H1 (cell line): ENCODE measurements around the gene CADPS. TPM values are rescaled to one million over a fixed set of nuclear protein-coding genes. Genes with fewer than 3 reads are reported as not detected.

Experiments
- CTCF ChIA-PET: fragments of 300-600 bp; sonication (Branson Sonifier 250); formaldehyde crosslinking; loops from one replicate; lab custom pipeline; 2021; ENCODE audit not compliant: partially characterized antibody; lab: Charles Lee
- POLR2A ChIA-PET: fragments of 300-600 bp; sonication (Branson Sonifier 250); formaldehyde crosslinking; loops from one replicate; lab custom pipeline; 2021; ENCODE audit warnings: inconsistent platforms; ENCODE audit not compliant: partially characterized antibody; lab: Charles Lee
- DNase-seq, 2 experiments: peaks; one replicate each; pipeline versions ENCODE4 v3.0.0 to v3.0.0-alpha.2; 2010 to 2022; ENCODE audit warnings: low spot score in 2 of 2, low read depth in 1 of 2, mixed read lengths in 1 of 2
- FAIRE-seq: peaks from 2 replicates; lab custom pipeline; 2011; peaks lifted over from hg19 to GRCh38; lab: Jason Lieb, UNC
- H2AFZ ChIP-seq: 2 replicates; pipeline ENCODE4 v1.8.1; 2012; ENCODE audit warnings: low read length, inconsistent platforms
- H2AK5ac ChIP-seq: 2 replicates; pipeline ENCODE4 v1.6.1; 2013; ENCODE audit warnings: low read depth, low read length
- H2BK120ac ChIP-seq: replicated peaks from 2 replicates; pipeline ENCODE3; 2013; ENCODE audit warnings: low read depth, low read length, inconsistent platforms
- H2BK12ac ChIP-seq: 2 replicates; pipeline ENCODE4 v1.6.1; 2013; ENCODE audit warnings: low read depth, low read length
- H2BK15ac ChIP-seq: 2 replicates; pipeline ENCODE4 v1.6.1; 2013; ENCODE audit warnings: low read length
- H2BK20ac ChIP-seq: 2 replicates; pipeline ENCODE4 v1.6.1; 2013; ENCODE audit warnings: low read length
- H2BK5ac ChIP-seq: 2 replicates; pipeline ENCODE4 v1.6.1; 2013; ENCODE audit warnings: low read depth, low read length
- H3K14ac ChIP-seq: 2 replicates; pipeline ENCODE4 v1.6.1; 2013; ENCODE audit warnings: inconsistent platforms; ENCODE audit not compliant: insufficient read length
- H3K18ac ChIP-seq: 2 replicates; pipeline ENCODE4 v1.6.1; 2013; ENCODE audit warnings: low read length; ENCODE audit errors: extremely low read depth
- H3K23ac ChIP-seq: 2 replicates; pipeline ENCODE4 v1.6.1; 2013; ENCODE audit warnings: inconsistent platforms; ENCODE audit not compliant: insufficient read length
- H3K23me2 ChIP-seq: 2 replicates; pipeline ENCODE4 v1.6.1; 2013; ENCODE audit warnings: low read depth, low read length
- H3K27ac ChIP-seq: 2 replicates; pipeline ENCODE4 v1.6.1; 2011; ENCODE audit warnings: low read depth, low read length, inconsistent platforms
- H3K27me3 ChIP-seq, 4 experiments: replicated peaks in 1 of 4; 1 replicate in 1 of 4; 2 replicates in 3 of 4; pipeline versions ENCODE4 v1.6.1 to v1.8.1; 2011 to 2013; ENCODE audit warnings: low read length in 3 of 4, mild to moderate bottlenecking in 3 of 4, inconsistent platforms in 2 of 4, mixed read lengths in 2 of 4, moderate library complexity in 1 of 4; ENCODE audit not compliant: control insufficient read depth in 3 of 4, insufficient read depth in 3 of 4; ENCODE audit errors: extremely low read depth in 1 of 4
- H3K36me3 ChIP-seq, 4 experiments: 2 replicates each; pipeline versions ENCODE4 v1.6.1 to v1.8.1; 2011 to 2013; ENCODE audit warnings: mild to moderate bottlenecking in 4 of 4, low read length in 3 of 4, moderate library complexity in 2 of 4, control low read depth in 1 of 4, inconsistent platforms in 1 of 4; ENCODE audit not compliant: insufficient read depth in 4 of 4, control insufficient read depth in 2 of 4
- H3K4ac ChIP-seq: replicated peaks from 2 replicates; pipeline ENCODE3; 2013; ENCODE audit warnings: low read length, low read depth, mixed read lengths, inconsistent platforms; ENCODE audit not compliant: insufficient read length
- H3K4me1 ChIP-seq, 4 experiments: replicated peaks in 1 of 4; 1 replicate in 1 of 4; 2 replicates in 3 of 4; pipeline versions ENCODE4 v1.6.1 to v1.8.1; 2011 to 2013; ENCODE audit warnings: low read length in 3 of 4, inconsistent platforms in 2 of 4, mixed read lengths in 1 of 4; ENCODE audit not compliant: insufficient read depth in 4 of 4, control insufficient read depth in 3 of 4
- H3K4me2 ChIP-seq, 2 experiments: 2 replicates each; pipeline versions ENCODE4 v1.6.1 to v1.8.1; 2011 to 2013; ENCODE audit warnings: low read depth in 2 of 2, low read length in 2 of 2, control low read depth in 1 of 2, inconsistent platforms in 1 of 2, mild to moderate bottlenecking in 1 of 2; ENCODE audit not compliant: insufficient read depth in 1 of 2
- H3K4me3 ChIP-seq, 4 experiments: fragments of 200-600, 300-600 bp in 1 of 4; sonication (generic), shearing (Covaris generic), sonication (Bioruptor Twin) in 1 of 4; 2 replicates each; pipeline versions ENCODE4 v1.5.1 to v1.8.1; 2011 to 2016; ENCODE audit warnings: low read length in 4 of 4, low read depth in 3 of 4, control low read depth in 2 of 4, inconsistent platforms in 2 of 4, mild to moderate bottlenecking in 2 of 4, mixed read lengths in 1 of 4, moderate library complexity in 1 of 4; ENCODE audit not compliant: insufficient read depth in 2 of 4; ENCODE audit errors: extremely low read depth in 1 of 4
- H3K56ac ChIP-seq: replicated peaks from 2 replicates; pipeline ENCODE3; 2013; ENCODE audit warnings: low read depth, mild to moderate bottlenecking, mixed read lengths, low read length, inconsistent platforms; ENCODE audit not compliant: insufficient read length
- H3K79me1 ChIP-seq: 2 replicates; pipeline ENCODE4 v1.6.1; 2013; ENCODE audit warnings: low read depth, low read length, control low read depth
- H3K79me2 ChIP-seq, 2 experiments: 2 replicates each; pipeline versions ENCODE4 v1.6.1 to v1.8.1; 2012 to 2013; ENCODE audit warnings: low read length in 2 of 2, mild to moderate bottlenecking in 2 of 2, inconsistent platforms in 1 of 2; ENCODE audit not compliant: insufficient read depth in 2 of 2, control insufficient read depth in 1 of 2
- H3K9ac ChIP-seq, 4 experiments: replicated peaks in 1 of 4; 1 replicate in 1 of 4; 2 replicates in 3 of 4; pipeline versions ENCODE4 v1.6.1 to v1.8.1; 2011 to 2013; ENCODE audit warnings: low read depth in 3 of 4, low read length in 3 of 4, control low read depth in 2 of 4, mild to moderate bottlenecking in 2 of 4, moderate library complexity in 2 of 4, inconsistent platforms in 1 of 4; ENCODE audit errors: extremely low read depth in 1 of 4
- H3K9me3 ChIP-seq, 2 experiments: 2 replicates each; pipeline versions ENCODE4 v1.6.1 to v1.8.1; 2012 to 2013; ENCODE audit warnings: mild to moderate bottlenecking in 2 of 2, moderate library complexity in 2 of 2, control low read depth in 1 of 2, inconsistent platforms in 1 of 2, low read depth in 1 of 2, low read length in 1 of 2, mixed read lengths in 1 of 2; ENCODE audit not compliant: insufficient read depth in 2 of 2
- H4K20me1 ChIP-seq, 2 experiments: replicated peaks in 1 of 2; 2 replicates each; pipeline versions ENCODE3 to v1.8.1; 2011 to 2013; ENCODE audit warnings: inconsistent platforms in 2 of 2, low read length in 2 of 2, mild to moderate bottlenecking in 1 of 2; ENCODE audit not compliant: insufficient read depth in 2 of 2, control insufficient read depth in 1 of 2
- H4K5ac ChIP-seq: 2 replicates; pipeline ENCODE4 v1.6.1; 2013; ENCODE audit warnings: low read length, low read depth, mixed read lengths, inconsistent platforms; ENCODE audit not compliant: insufficient read length
- H4K8ac ChIP-seq: 2 replicates; pipeline ENCODE4 v1.8.0; 2013; ENCODE audit warnings: mild to moderate bottlenecking, moderate library complexity, low read length, inconsistent platforms; ENCODE audit not compliant: insufficient read depth; ENCODE audit errors: extremely low read depth
- H4K91ac ChIP-seq: replicated peaks from 2 replicates; pipeline ENCODE3; 2013; ENCODE audit warnings: low read length, mixed read lengths, inconsistent platforms; ENCODE audit not compliant: insufficient read length
- BACH1 ChIP-seq: IDR thresholded peaks from 2 replicates; pipeline ENCODE4 v1.6.1; 2012; ENCODE audit warnings: low read length, improper control_type of control experiment
- BRCA1 ChIP-seq: IDR thresholded peaks from 2 replicates; pipeline ENCODE4 v1.6.1; 2012; ENCODE audit warnings: low read depth, low read length, improper control_type of control experiment
- CREB1 ChIP-seq: IDR thresholded peaks from 2 replicates; pipeline ENCODE4 v1.6.1; 2012; ENCODE audit warnings: inconsistent platforms
- HDAC2 ChIP-seq, 2 experiments: fragments of 300-600 bp in 1 of 2; sonication (generic) in 1 of 2; IDR thresholded peaks; 2 replicates each; pipeline ENCODE4 v1.6.1; 2011 to 2012; ENCODE audit warnings: low read depth in 2 of 2, low read length in 2 of 2, mild to moderate bottlenecking in 2 of 2, moderate library complexity in 2 of 2, borderline replicate concordance in 1 of 2, inconsistent platforms in 1 of 2
- JUN ChIP-seq: IDR thresholded peaks from 2 replicates; pipeline ENCODE4 v1.6.1; 2011; ENCODE audit warnings: low read depth, mild to moderate bottlenecking, improper control_type of control experiment, low read length
- KDM5A ChIP-seq: fragments of 200-600 bp; IDR thresholded peaks from 2 replicates; pipeline ENCODE4 v1.7.1; 2012; ENCODE audit warnings: mild to moderate bottlenecking, low read length, inconsistent platforms, mixed read lengths
- NRF1 ChIP-seq: IDR thresholded peaks from 2 replicates; pipeline ENCODE4 v1.6.1; 2011; ENCODE audit warnings: mild to moderate bottlenecking, low read depth, low read length, improper control_type of control experiment
- PHF8 ChIP-seq: fragments of 200-600 bp; sonication (generic); conservative IDR thresholded peaks from 2 replicates; pipeline ENCODE4 v1.7.1; 2012; ENCODE audit warnings: low read depth, mild to moderate bottlenecking, inconsistent platforms, low read length, moderate library complexity
- RFX5 ChIP-seq: IDR thresholded peaks from 2 replicates; pipeline ENCODE4 v1.6.1; 2011; ENCODE audit warnings: low read depth, low read length, improper control_type of control experiment, borderline replicate concordance
- SIN3A ChIP-seq, 2 experiments: IDR thresholded peaks in 1 of 2; conservative IDR thresholded peaks in 1 of 2; 2 replicates each; pipeline ENCODE4 v1.6.1; 2011 to 2012; ENCODE audit warnings: low read length in 2 of 2, improper control_type of control experiment in 1 of 2, low read depth in 1 of 2, mild to moderate bottlenecking in 1 of 2
- TCF12 ChIP-seq: IDR thresholded peaks from 2 replicates; pipeline ENCODE4 v1.6.1; 2011; ENCODE audit warnings: low read depth, mild to moderate bottlenecking, low read length
- USF2 ChIP-seq: IDR thresholded peaks from 2 replicates; pipeline ENCODE4 v1.6.1; 2011; ENCODE audit warnings: low read length, improper control_type of control experiment
- WGBS, 2 experiments: shearing (Covaris generic) in 1 of 2; methylation state at CpG; one replicate each; pipeline versions ENCODE4 v1.1.6 to v1.1.7; 2013 to 2015; ENCODE audit warnings: low lambda C conversion rate in 2 of 2, mixed read lengths in 2 of 2, inconsistent platforms in 1 of 2, low coverage in 1 of 2, missing lambda C conversion rate in 1 of 2; ENCODE audit not compliant: insufficient replicate concordance in 2 of 2, insufficient coverage in 1 of 2, insufficient read length in 1 of 2; ENCODE audit errors: extremely low coverage in 1 of 2, missing lambda C conversion rate in 1 of 2; 5-methylcytosine and 5-hydroxymethylcytosine counted together
- polyA plus RNA-seq, 7 experiments: library from polyadenylated mRNA; depleted of rRNA in 3 of 7; stranded (reverse) in 5 of 7; unstranded in 2 of 7; fragments of >200 nt in 5 of 7; fragments of 200-250 nt in 2 of 7; gene quantifications; 1 replicate in 5 of 7; 2 replicates in 1 of 7; 4 replicates in 1 of 7; pipeline versions ENCODE4 v1.2.1 to v1.2.3, GENCODE V29; 2011 to 2013; ENCODE audit warnings: missing spikeins in 2 of 7, mixed read lengths in 2 of 7
- total RNA-seq: library from RNA; stranded (reverse); fragmentation: NEBNext Ultra II Directional; extraction: Animal tissue kit (Norgen Biotek cat#: 25700); gene quantifications from 2 replicates; pipeline ENCODE4 v1.2.1, GENCODE V29; 2021

Gene CADPS
- total and polyA plus RNA-seq, 2 of the 8 experiments (the other 6 are each of a cell fraction or from before 2014, with no cell fraction given), result 7.1 to 10.2 TPM

GRCh38 chr3:62919784-62920465, 44.7 kb upstream of the CADPS start:
- no peak overlapping the region for H2BK15ac ChIP-seq
- H3K23ac ChIP-seq, result no peak overlapping the region
- no peak overlapping the region for H3K4ac ChIP-seq
- H3K56ac ChIP-seq, result no peak overlapping the region
- no peak overlapping the region for H2AK5ac ChIP-seq
- H2AFZ ChIP-seq, result no peak overlapping the region
- no peak overlapping the region for H3K4me2 ChIP-seq
- H4K20me1 ChIP-seq, result no peaks in the 10 kb centered on the region
- no peak overlapping the region for H2BK5ac ChIP-seq
- H3K9ac ChIP-seq, result no peak overlapping the region
- peaks cover 0 to 1% (median 0%) of the 10 kb centered on the region in 4 experiments; a peak in 1 of 7 replicates for H3K27me3 ChIP-seq
- no peak overlapping the region for H3K18ac ChIP-seq
- WGBS, 2 experiments, result 63% methylated on average over 7 of the region's 7 CpGs; no CpG with 5 or more reads in 1 of the 2 experiments
- POLR2A ChIA-PET, result interaction anchor here (0.6 to 1.0 kb wide), 2 partner anchors 10 to 38 kb away, joined by 3 read pairs; no protein-coding TSS in a partner anchor
- no peak overlapping the region for H3K14ac ChIP-seq
- no peaks in the 10 kb centered on the region for H3K9me3 ChIP-seq
- H3K27ac ChIP-seq, result no peak overlapping the region
- H3K4me1 ChIP-seq, result peaks cover 0 to 6% (median 4%) of the 10 kb centered on the region in 4 experiments; a peak in 6 of 7 replicates
- peak; percentile 87 for FAIRE-seq
- no peaks in the 10 kb centered on the region for H3K79me1 ChIP-seq
- no peak overlapping the region for H3K4me3 ChIP-seq
- CTCF ChIA-PET, result interaction anchor here (0.6 to 1.7 kb wide), 6 partner anchors 9 to 584 kb away, joined by 3 to 4 read pairs (median 3); no protein-coding TSS in a partner anchor
- no peak for DNase-seq
- no peak overlapping the region for H2BK120ac ChIP-seq
- H4K8ac ChIP-seq, result no peak overlapping the region
- H2BK12ac ChIP-seq, result no peak overlapping the region
- H4K5ac ChIP-seq, result no peak overlapping the region
- H2BK20ac ChIP-seq, result no peak overlapping the region
- H3K23me2 ChIP-seq, result no peaks in the 10 kb centered on the region; the same call in 1 of the 2 replicates
- no peak overlapping the region for H4K91ac ChIP-seq
- H3K79me2 ChIP-seq, result no peaks in the 10 kb centered on the region
- no peaks in the 10 kb centered on the region for H3K36me3 ChIP-seq
- TF ChIP-seq TCF12, result no peak
- no peak for TF ChIP-seq PHF8
- no peak for TF ChIP-seq SIN3A (conservative IDR thresholded peaks at IDR 0.05 in 1 of 2, IDR thresholded peaks at IDR 0.05 in 1 of 2; ENCODE audit: low read depth in 1 of 2, low read length in 2 of 2)
- no peak for TF ChIP-seq KDM5A
- no peak for TF ChIP-seq HDAC2 (IDR thresholded peaks at IDR 0.05; ENCODE audit: borderline replicate concordance in 1 of 2, low read depth in 2 of 2, low read length in 2 of 2)
- TF ChIP-seq CREB1, result no peak
- no peak for TF ChIP-seq BRCA1
- TF ChIP-seq BACH1, result no peak
- no peak for TF ChIP-seq NRF1
- no peak for TF ChIP-seq RFX5
- no peak for TF ChIP-seq USF2
- no peak for TF ChIP-seq JUN
